Measurements from ENCODE around the gene PEX12.
"Not testable (repeated sequence)": the region's sequence is repeated elsewhere in the genome, so short reads cannot be mapped to it uniquely, and the experiment has no call there.

Gene PEX12

DNA sequence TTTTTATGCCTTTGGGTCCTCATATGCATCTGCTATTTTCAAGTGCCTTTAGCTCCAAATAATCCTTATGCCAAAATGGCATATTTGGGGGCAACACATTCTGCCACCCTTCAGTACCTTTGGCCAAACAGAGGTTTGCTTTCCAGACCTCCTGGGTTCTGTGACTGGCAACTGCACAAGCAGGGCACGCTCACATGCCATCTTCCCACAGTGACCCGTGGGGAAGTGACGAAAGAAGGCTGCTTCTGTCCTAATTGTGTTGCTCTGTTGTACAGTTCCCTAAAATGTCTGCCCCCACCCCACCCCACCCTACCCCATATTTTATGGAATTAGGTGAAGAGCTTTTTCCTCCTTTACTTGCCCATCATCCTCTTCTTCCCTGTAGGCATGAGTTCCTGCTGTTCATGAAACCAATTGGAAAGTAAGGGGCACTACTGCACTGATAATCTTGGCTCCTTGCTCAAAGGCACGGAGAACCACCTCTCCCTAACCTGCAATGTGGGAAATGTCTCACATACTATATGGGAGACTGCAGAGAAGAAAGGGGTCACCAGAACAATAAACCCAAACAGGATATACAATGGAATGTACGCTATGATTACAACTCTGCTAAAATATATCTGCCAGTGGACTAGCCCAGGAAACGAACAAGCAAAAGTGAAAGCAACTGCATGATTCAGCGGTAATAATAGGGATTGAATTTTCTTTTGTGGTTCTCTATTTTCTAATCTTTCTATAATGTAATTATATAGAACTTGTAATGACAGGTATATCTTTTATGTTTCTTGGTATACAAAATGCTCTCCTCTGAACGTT, 37.6 kb downstream of the PEX12 start:
- TF ChIP-seq, protein P1, sequence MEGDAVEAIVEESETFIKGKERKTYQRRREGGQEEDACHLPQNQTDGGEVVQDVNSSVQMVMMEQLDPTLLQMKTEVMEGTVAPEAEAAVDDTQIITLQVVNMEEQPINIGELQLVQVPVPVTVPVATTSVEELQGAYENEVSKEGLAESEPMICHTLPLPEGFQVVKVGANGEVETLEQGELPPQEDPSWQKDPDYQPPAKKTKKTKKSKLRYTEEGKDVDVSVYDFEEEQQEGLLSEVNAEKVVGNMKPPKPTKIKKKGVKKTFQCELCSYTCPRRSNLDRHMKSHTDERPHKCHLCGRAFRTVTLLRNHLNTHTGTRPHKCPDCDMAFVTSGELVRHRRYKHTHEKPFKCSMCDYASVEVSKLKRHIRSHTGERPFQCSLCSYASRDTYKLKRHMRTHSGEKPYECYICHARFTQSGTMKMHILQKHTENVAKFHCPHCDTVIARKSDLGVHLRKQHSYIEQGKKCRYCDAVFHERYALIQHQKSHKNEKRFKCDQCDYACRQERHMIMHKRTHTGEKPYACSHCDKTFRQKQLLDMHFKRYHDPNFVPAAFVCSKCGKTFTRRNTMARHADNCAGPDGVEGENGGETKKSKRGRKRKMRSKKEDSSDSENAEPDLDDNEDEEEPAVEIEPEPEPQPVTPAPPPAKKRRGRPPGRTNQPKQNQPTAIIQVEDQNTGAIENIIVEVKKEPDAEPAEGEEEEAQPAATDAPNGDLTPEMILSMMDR (conservative IDR thresholded peaks at IDR 0.05; ENCODE audit: control insufficient read depth, insufficient read depth, low read depth, low read length), result no peak
- DNase-seq (ENCODE audit: low read depth), result peak; percentile 25
- no peak overlapping the region for H3K4me3 ChIP-seq (ENCODE audit: control insufficient read depth, low read depth, low read length)

DNA sequence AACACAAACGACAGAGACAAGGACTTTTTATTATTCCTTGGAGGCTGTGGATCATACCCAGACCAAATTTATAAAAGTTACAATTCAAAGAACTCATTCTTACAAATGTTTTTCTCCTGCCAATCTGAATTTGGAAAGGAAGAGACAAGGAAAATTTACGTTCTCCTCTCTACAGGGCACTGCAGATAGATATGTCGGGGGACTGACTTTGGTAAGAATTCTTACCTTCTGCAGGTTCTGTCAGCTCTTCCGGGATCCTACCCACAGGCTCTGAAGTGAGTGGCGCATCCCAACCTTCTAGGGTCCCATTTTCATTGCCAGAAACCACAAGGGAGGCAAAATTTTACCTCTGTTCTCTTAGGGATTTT, 38.7 kb downstream of the PEX12 start:
- TF ChIP-seq, protein P1 (conservative IDR thresholded peaks at IDR 0.05; ENCODE audit: control insufficient read depth, insufficient read depth, low read depth, low read length), result no peak
- H3K4me3 ChIP-seq (ENCODE audit: control insufficient read depth, low read depth, low read length), result no peak overlapping the region
- no peak for DNase-seq (ENCODE audit: low read depth)

DNA sequence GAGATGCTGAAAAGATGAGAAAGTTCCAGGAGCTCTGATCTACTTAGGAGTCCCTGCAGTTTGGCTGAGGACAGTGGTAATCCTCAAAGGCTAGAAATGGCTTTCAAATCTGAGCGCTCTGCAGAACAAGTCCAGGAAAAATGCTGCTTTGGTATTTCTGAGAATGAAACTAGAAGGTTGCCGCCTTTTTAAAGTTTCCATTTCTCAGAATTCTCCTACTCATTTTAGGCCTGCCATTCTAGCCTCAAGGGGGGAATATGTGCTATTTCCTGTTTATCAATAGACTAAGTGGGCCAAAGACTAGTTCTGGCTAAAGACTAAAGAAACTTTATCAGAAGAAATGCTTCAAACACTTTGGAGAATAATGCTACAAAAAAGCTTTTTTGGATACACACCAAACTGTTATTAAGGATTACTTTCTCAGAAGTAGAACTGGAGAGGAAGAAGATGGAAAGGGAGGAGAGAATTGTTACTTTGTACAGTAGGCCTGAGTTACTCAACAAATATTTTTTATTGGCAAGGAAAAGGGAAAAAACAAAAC, 40.7 kb downstream of the PEX12 start, which contains the start of gene SLFN12L:
SLFN12L (minus strand) TSS at position 78 of the 541 bp plus-strand sequence. CDS start 15,314 bp downstream, outside the sequence.
- TF ChIP-seq, protein P1 (conservative IDR thresholded peaks at IDR 0.05; ENCODE audit: control insufficient read depth, insufficient read depth, low read depth, low read length), result no peak
- DNase-seq (ENCODE audit: low read depth), result no peak
- H3K4me3 ChIP-seq (ENCODE audit: control insufficient read depth, low read depth, low read length), result no peak within 1 kb of the TSS

DNA sequence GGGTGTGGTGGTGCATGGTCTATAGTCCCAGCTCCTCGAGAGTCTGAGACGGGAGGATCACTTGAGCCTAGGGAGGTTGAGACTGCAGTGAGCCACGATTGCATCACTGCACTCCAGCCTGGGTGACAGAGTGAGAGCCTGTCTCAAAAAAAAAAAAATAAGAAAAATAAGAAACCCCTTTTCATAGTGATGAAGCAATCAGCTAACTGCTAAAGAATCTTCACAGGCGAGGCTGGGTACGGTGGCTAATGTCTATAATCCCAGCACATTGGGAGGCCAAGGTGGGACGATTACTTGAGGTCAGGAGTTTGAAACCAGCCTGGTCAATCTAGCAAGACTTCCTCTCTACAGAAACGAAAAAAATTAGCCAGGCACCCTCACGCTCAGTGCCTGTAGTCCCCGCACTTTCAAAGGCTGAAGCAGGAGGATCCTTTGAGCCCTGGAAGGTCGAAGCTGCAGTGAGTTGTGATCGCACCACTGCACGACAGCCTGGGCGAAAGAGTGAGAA, 41.7 kb downstream of the PEX12 start:
- DNase-seq (ENCODE audit: low read depth), result no peak
- no peak overlapping the region for H3K4me3 ChIP-seq (ENCODE audit: control insufficient read depth, low read depth, low read length)
- TF ChIP-seq, protein P1 (conservative IDR thresholded peaks at IDR 0.05; ENCODE audit: control insufficient read depth, insufficient read depth, low read depth, low read length), result no peak

DNA sequence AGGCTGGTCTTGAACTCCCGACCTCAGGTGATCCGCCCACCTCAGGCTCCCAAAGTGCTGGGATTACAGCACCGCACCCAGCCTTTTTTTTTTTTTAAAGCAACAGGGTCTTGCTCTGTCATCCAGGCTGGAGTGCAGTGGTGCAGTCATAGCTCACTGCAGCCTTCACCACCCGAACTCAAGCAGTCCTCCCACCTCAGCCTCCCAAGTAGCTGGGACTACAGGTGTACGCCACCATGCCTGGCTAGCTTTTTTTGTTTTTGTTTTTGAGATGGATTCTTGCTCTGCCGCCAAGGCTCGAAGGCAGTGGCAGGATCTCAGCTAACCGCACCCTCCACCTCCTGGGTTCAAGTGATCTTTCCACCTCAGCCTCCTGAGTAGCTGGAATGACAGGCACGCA, 43.0 kb downstream of the PEX12 start:
- not testable (repeated sequence) for H3K4me3 ChIP-seq (ENCODE audit: control insufficient read depth, low read depth, low read length); DNase-seq (ENCODE audit: low read depth)

DNA sequence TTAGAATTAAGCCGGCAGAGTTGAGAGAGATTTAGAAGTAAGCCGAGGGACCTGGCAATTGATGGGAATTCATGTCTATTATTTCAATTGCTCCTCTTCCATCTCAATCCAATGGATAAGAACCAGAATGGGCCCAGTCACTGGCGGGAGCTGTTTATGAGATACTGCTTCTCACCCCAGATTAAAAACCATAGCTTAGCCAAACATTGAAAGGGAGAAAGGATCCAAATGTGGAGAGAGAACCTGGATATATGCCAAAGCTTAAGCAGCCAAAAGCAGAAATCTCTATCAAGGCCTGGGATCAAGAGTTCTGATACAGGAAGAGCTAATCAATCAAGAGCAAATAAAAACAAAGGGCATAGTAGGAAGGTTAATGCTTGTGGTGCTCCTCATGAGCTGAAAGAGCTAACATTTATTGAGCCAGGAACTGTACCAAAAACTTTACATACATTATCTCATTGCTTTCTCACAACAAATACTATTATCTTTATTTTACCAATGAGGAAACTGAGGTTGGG, 43.7 kb downstream of the PEX12 start:
- TF ChIP-seq, protein P1 (conservative IDR thresholded peaks at IDR 0.05; ENCODE audit: control insufficient read depth, insufficient read depth, low read depth, low read length), result no peak
- no peak overlapping the region for H3K4me3 ChIP-seq (ENCODE audit: control insufficient read depth, low read depth, low read length)
- no peak for DNase-seq (ENCODE audit: low read depth)

DNA sequence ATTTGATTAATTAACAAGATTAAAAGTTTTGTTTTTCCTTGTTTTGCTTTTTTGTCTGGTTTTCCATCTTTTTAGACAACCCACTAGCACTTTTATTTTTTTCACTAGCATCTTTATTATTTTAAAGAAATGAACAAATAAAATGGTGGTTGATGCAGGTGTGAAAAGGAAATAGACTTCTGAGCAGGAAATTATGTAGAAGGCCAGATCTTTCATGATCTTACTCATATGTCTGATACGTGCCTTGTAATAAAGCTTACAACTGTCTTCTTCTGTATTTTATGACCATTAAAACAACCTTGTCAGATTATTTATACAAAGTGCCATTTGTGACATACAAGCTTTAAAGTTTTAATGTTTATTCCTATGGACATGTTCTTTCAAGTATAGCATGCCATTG, 47.2 kb downstream of the PEX12 start:
- H3K4me3 ChIP-seq (ENCODE audit: control insufficient read depth, low read depth, low read length), result no peak overlapping the region
- DNase-seq (ENCODE audit: low read depth), result no peak
- TF ChIP-seq, protein P1 (conservative IDR thresholded peaks at IDR 0.05; ENCODE audit: control insufficient read depth, insufficient read depth, low read depth, low read length), result no peak
